Astrocyte (in vitro differentiated cells and primary cell): ENCODE results near the gene DBF4B. TPM values are rescaled to one million over a fixed set of nuclear protein-coding genes. Genes with fewer than 3 reads are reported as not detected.

ENCODE experiments used
- DNase-seq: peaks from one replicate; pipeline ENCODE4 v3.0.0-alpha.2; 2010; ENCODE audit warnings: low read depth
- FAIRE-seq: peaks from 2 replicates; lab custom pipeline; 2011; peaks lifted over from hg19 to GRCh38; lab: Jason Lieb, UNC
- H2AFZ ChIP-seq: 2 replicates; pipeline ENCODE4 v1.6.0; 2012; ENCODE audit warnings: low read depth, low read length, inconsistent platforms
- H3K27ac ChIP-seq: 2 replicates; pipeline ENCODE4 v1.5.1; 2011; ENCODE audit warnings: low read depth, low read length, inconsistent platforms
- H3K27me3 ChIP-seq: 2 replicates; pipeline ENCODE4 v1.6.0; 2011; ENCODE audit warnings: low read length, inconsistent platforms; ENCODE audit not compliant: insufficient read depth
- H3K36me3 ChIP-seq: 2 replicates; pipeline ENCODE4 v1.5.1; 2011; ENCODE audit warnings: low read length, inconsistent platforms; ENCODE audit not compliant: insufficient read depth
- H3K4me1 ChIP-seq: 2 replicates; pipeline ENCODE4 v1.5.1; 2011; ENCODE audit warnings: low read length, inconsistent platforms; ENCODE audit not compliant: insufficient read depth
- H3K4me2 ChIP-seq: 2 replicates; pipeline ENCODE4 v1.6.0; 2012; ENCODE audit warnings: low read length, inconsistent platforms
- H3K4me3 ChIP-seq: 2 replicates; pipeline ENCODE4 v1.5.1; 2011; ENCODE audit warnings: low read depth, mild to moderate bottlenecking, low read length, inconsistent platforms; ENCODE audit not compliant: insufficient read depth
- H3K79me2 ChIP-seq: 2 replicates; pipeline ENCODE4 v1.6.0; 2012; ENCODE audit warnings: mild to moderate bottlenecking, low read length, inconsistent platforms; ENCODE audit not compliant: insufficient read depth
- H3K9ac ChIP-seq: 2 replicates; pipeline ENCODE4 v1.6.0; 2012; ENCODE audit warnings: mild to moderate bottlenecking, low read length, inconsistent platforms
- H3K9me3 ChIP-seq: 2 replicates; pipeline ENCODE4 v1.5.1; 2012; ENCODE audit warnings: low read depth, mild to moderate bottlenecking, low read length, inconsistent platforms; ENCODE audit not compliant: insufficient read depth
- H4K20me1 ChIP-seq: 2 replicates; pipeline ENCODE4 v1.6.0; 2012; ENCODE audit warnings: low read length, inconsistent platforms; ENCODE audit not compliant: insufficient read depth
- H3K27ac Mint-ChIP-seq: one replicate; pipeline ENCODE4 v1.8.0; 2021; ENCODE audit warnings: mild to moderate bottlenecking, mixed read lengths; ENCODE audit not compliant: unreplicated experiment
- H3K27me3 Mint-ChIP-seq: one replicate; pipeline ENCODE4 v1.8.0; 2021; ENCODE audit warnings: low read depth, mixed read lengths; ENCODE audit not compliant: unreplicated experiment
- H3K36me3 Mint-ChIP-seq: one replicate; pipeline ENCODE4 v1.8.0; 2021; ENCODE audit warnings: low read depth, mixed read lengths; ENCODE audit not compliant: unreplicated experiment
- H3K4me1 Mint-ChIP-seq: one replicate; pipeline ENCODE4 v1.8.0; 2021; ENCODE audit warnings: low read depth, mixed read lengths; ENCODE audit not compliant: unreplicated experiment
- H3K4me3 Mint-ChIP-seq: one replicate; pipeline ENCODE4 v1.8.0; 2021; ENCODE audit warnings: mild to moderate bottlenecking, moderate library complexity, mixed read lengths; ENCODE audit not compliant: unreplicated experiment
- H3K9me3 Mint-ChIP-seq: one replicate; pipeline ENCODE4 v1.8.0; 2021; ENCODE audit warnings: mild to moderate bottlenecking, mixed read lengths; ENCODE audit not compliant: unreplicated experiment
- EZH2 ChIP-seq: IDR thresholded peaks from 2 replicates; pipeline ENCODE4 v1.6.1; 2012; ENCODE audit warnings: mild to moderate bottlenecking, low read length, inconsistent platforms; ENCODE audit not compliant: insufficient read depth
- total RNA-seq: library from RNA; stranded (reverse); gene quantifications from 2 replicates; pipeline ENCODE4 v1.2.1, GENCODE V29; 2021
- TF ChIP-seq, protein P1 (sequence below): IDR thresholded peaks from 2 replicates; pipeline ENCODE4 v1.5.1; 2011; ENCODE audit warnings: low read depth, mild to moderate bottlenecking, inconsistent platforms, low read length, moderate library complexity; ENCODE audit not compliant: insufficient read depth

Gene DBF4B
- total RNA-seq, 1 donor from 2014 or later: 9.5 TPM

GRCh38 chr17:44794851-44795413 is 86.5 kb downstream of the DBF4B start:
- peaks cover 4% of the 10 kb centered on the region for H3K79me2 ChIP-seq
- H3K4me1 ChIP-seq: peaks cover 35% of the 10 kb centered on the region
- FAIRE-seq: peak; percentile 77

DNA sequence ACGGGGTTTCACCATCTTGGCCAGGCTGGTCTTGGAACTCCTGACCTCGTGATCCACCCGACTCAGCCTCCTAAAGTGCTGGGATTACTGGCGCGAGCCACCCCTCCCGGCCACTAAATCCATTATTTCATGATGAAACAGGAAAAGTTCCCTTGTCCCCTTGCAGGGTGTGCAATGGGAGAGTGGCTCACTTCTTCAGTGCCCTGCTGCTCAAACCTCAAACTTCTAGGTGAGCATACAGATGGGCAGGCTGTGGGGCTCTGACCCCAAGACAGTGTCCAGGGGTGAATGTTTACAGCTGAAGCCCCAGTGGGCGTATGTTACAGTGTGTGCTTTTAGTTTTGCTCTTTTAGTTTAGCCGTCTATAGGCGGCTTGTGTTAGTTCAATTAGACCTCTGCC is 87.0 kb downstream of the DBF4B start:
- peaks cover 35% of the 10 kb centered on the region for H3K4me1 ChIP-seq
- no peaks in the 10 kb centered on the region for H3K27me3 ChIP-seq
- no peak overlapping the region for H3K4me3 Mint-ChIP-seq
- peak overlapping the region; percentile 65 for H3K4me2 ChIP-seq
- FAIRE-seq (no peak), DNase-seq (no peak)
- peak overlapping the region; percentile 95 for H3K27ac ChIP-seq
- no peaks in the 10 kb centered on the region for H3K27me3 Mint-ChIP-seq
- H3K4me3 ChIP-seq: no peak overlapping the region
- peak overlapping the region; percentile 84 for H3K27ac Mint-ChIP-seq
- peak overlapping the region; percentile 67 for H3K9ac ChIP-seq
- peaks cover 32% of the 10 kb centered on the region for H3K4me1 Mint-ChIP-seq
- H3K9me3 Mint-ChIP-seq: no peaks in the 10 kb centered on the region
- TF ChIP-seq, protein P1, sequence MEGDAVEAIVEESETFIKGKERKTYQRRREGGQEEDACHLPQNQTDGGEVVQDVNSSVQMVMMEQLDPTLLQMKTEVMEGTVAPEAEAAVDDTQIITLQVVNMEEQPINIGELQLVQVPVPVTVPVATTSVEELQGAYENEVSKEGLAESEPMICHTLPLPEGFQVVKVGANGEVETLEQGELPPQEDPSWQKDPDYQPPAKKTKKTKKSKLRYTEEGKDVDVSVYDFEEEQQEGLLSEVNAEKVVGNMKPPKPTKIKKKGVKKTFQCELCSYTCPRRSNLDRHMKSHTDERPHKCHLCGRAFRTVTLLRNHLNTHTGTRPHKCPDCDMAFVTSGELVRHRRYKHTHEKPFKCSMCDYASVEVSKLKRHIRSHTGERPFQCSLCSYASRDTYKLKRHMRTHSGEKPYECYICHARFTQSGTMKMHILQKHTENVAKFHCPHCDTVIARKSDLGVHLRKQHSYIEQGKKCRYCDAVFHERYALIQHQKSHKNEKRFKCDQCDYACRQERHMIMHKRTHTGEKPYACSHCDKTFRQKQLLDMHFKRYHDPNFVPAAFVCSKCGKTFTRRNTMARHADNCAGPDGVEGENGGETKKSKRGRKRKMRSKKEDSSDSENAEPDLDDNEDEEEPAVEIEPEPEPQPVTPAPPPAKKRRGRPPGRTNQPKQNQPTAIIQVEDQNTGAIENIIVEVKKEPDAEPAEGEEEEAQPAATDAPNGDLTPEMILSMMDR: no peak
- no peak for TF ChIP-seq EZH2
- peaks cover 5% of the 10 kb centered on the region for H3K79me2 ChIP-seq
- H3K9me3 ChIP-seq: no peaks in the 10 kb centered on the region
- no peak overlapping the region for H2AFZ ChIP-seq
- peaks cover 4% of the 10 kb centered on the region for H3K36me3 Mint-ChIP-seq
- H3K36me3 ChIP-seq: peaks cover 6% of the 10 kb centered on the region
- H4K20me1 ChIP-seq: no peaks in the 10 kb centered on the region

More at GRCh38 chr17:44794851-44795413, 86.5 kb downstream of the DBF4B start:
- no peaks in the 10 kb centered on the region for H4K20me1 ChIP-seq
- peak overlapping the region; percentile 19 for H2AFZ ChIP-seq
- DNase-seq: peak; percentile 96
- Mint-ChIP-seq H3K9me3 (no peaks in the 10 kb centered on the region), H3K27ac (peak overlapping the region; percentile 84), H3K36me3 (peaks cover 4% of the 10 kb centered on the region), H3K4me1 (peaks cover 32% of the 10 kb centered on the region), H3K27me3 (no peaks in the 10 kb centered on the region), H3K4me3 (no peak overlapping the region)
- H3K4me3 ChIP-seq: no peak overlapping the region
- peak overlapping the region; percentile 95 for H3K27ac ChIP-seq
- H3K9ac ChIP-seq: peak overlapping the region; percentile 76
- peaks cover 3% of the 10 kb centered on the region for H3K36me3 ChIP-seq
- no peak for TF ChIP-seq EZH2
- TF ChIP-seq, protein P1: no peak
- H3K9me3 ChIP-seq: no peaks in the 10 kb centered on the region
- H3K4me2 ChIP-seq: peak overlapping the region; percentile 65
- H3K27me3 ChIP-seq: no peaks in the 10 kb centered on the region

GRCh38 chr17:44795928-44796327 is 87.5 kb downstream of the DBF4B start:
- TF ChIP-seq, protein P1: no peak
- TF ChIP-seq EZH2: no peak
- H3K27me3 Mint-ChIP-seq: no peaks in the 10 kb centered on the region
- peak overlapping the region; percentile 95 for H3K27ac ChIP-seq

More at GRCh38 chr17:44795928-44796327, 87.5 kb downstream of the DBF4B start:
- H3K4me3 Mint-ChIP-seq: no peak overlapping the region
- H2AFZ ChIP-seq: no peak overlapping the region
- H3K9ac ChIP-seq: peak overlapping the region; percentile 67
- H3K36me3 Mint-ChIP-seq: peaks cover 4% of the 10 kb centered on the region
- H3K9me3 Mint-ChIP-seq: no peaks in the 10 kb centered on the region
- no peak for FAIRE-seq
- peaks cover 32% of the 10 kb centered on the region for H3K4me1 Mint-ChIP-seq
- H3K4me3 ChIP-seq: no peak overlapping the region
- peaks cover 8% of the 10 kb centered on the region for H3K36me3 ChIP-seq
- H3K4me2 ChIP-seq: peak overlapping the region; percentile 65
- no peaks in the 10 kb centered on the region for H3K9me3 ChIP-seq
- H3K79me2 ChIP-seq: peaks cover 9% of the 10 kb centered on the region
- peaks cover 35% of the 10 kb centered on the region for H3K4me1 ChIP-seq
- H4K20me1 ChIP-seq: no peaks in the 10 kb centered on the region
- peak overlapping the region; percentile 64 for H3K27ac Mint-ChIP-seq
- no peak for DNase-seq
- no peaks in the 10 kb centered on the region for H3K27me3 ChIP-seq
